Nephron (organoid): ENCODE measurements around the gene BOD1L1.

Experiments used
- H3K27ac Mint-ChIP-seq, 3 experiments: 2 replicates each; pipeline ENCODE4 v1.8.0; 2020; ENCODE audit warnings: mixed read lengths in 3 of 3, mild to moderate bottlenecking in 2 of 3, moderate library complexity in 1 of 3
- H3K27me3 Mint-ChIP-seq: 2 replicates; pipeline ENCODE4 v1.8.0; 2021; ENCODE audit warnings: low read depth, mild to moderate bottlenecking, moderate library complexity, mixed read lengths
- H3K36me3 Mint-ChIP-seq: 2 replicates; pipeline ENCODE4 v1.8.0; 2020; ENCODE audit warnings: low read depth, mixed read lengths
- H3K4me1 Mint-ChIP-seq: 2 replicates; pipeline ENCODE4 v1.8.0; 2020; ENCODE audit warnings: mixed read lengths
- H3K4me3 Mint-ChIP-seq, 3 experiments: 2 replicates each; pipeline ENCODE4 v1.8.0; 2020; ENCODE audit warnings: mild to moderate bottlenecking in 3 of 3, mixed read lengths in 3 of 3, moderate library complexity in 2 of 3
- H3K9me3 Mint-ChIP-seq: 2 replicates; pipeline ENCODE4 v1.8.0; 2020; ENCODE audit warnings: mixed read lengths
- TF ChIP-seq, protein P1 (sequence below), 3 experiments: fragments of 200-600 bp; sonication (generic); IDR thresholded peaks; one replicate each; pipeline ENCODE4 v1.5.0; 2021; ENCODE audit warnings: antibody characterized with exemption in 3 of 3; ENCODE audit not compliant: unreplicated experiment in 3 of 3

The BOD1L1 gene

DNA sequence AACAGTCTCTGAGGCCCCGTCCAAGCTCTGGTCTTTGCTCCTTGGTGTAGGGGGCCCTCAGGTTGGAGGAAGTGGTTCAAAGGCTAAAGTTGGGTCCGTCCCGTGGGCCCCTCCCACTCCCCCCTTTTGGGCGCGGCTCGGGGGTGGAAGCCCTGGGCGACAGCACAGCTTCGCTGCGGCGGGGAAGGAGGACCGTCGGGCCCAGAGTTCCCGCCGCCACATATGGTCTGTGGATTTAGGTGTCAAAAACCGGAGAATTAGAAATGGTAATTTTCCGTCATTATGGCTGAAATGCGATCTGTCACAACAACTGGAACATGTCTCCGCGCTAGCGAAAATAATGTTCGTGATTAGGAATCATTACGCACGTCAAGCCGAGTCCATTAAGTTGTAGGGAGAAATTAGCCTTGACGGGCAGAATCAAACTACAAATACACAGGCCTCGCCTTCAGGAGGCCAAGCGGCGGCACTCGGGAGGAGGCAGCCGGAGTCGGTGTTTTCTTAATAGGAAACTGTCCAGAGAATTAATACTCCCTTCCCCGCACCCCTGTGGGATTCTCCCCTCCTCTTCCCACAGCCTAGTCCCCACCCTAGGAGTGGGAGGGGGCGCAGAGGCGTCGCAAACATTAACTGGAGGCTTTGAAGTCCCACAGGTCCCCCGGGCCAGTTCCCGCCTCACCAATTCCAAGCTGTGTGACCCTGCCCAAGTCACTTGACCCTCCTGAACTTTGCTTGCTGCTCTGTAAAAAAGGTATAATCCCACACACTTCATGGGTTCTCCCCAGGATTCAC, 98.2 kb downstream of the BOD1L1 start:
- H3K27me3 Mint-ChIP-seq: peaks cover 100% of the 10 kb centered on the region
- no peak overlapping the region for H3K4me3 Mint-ChIP-seq
- H3K9me3 Mint-ChIP-seq: peaks cover 10% of the 10 kb centered on the region
- no peaks in the 10 kb centered on the region for H3K36me3 Mint-ChIP-seq
- H3K4me1 Mint-ChIP-seq: peaks cover 6% of the 10 kb centered on the region
- H3K27ac Mint-ChIP-seq: no peak overlapping the region
- TF ChIP-seq, protein P1, sequence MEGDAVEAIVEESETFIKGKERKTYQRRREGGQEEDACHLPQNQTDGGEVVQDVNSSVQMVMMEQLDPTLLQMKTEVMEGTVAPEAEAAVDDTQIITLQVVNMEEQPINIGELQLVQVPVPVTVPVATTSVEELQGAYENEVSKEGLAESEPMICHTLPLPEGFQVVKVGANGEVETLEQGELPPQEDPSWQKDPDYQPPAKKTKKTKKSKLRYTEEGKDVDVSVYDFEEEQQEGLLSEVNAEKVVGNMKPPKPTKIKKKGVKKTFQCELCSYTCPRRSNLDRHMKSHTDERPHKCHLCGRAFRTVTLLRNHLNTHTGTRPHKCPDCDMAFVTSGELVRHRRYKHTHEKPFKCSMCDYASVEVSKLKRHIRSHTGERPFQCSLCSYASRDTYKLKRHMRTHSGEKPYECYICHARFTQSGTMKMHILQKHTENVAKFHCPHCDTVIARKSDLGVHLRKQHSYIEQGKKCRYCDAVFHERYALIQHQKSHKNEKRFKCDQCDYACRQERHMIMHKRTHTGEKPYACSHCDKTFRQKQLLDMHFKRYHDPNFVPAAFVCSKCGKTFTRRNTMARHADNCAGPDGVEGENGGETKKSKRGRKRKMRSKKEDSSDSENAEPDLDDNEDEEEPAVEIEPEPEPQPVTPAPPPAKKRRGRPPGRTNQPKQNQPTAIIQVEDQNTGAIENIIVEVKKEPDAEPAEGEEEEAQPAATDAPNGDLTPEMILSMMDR (IDR thresholded peaks at IDR 0.05; ENCODE audit: unreplicated experiment in 3 of 3): no peak

DNA sequence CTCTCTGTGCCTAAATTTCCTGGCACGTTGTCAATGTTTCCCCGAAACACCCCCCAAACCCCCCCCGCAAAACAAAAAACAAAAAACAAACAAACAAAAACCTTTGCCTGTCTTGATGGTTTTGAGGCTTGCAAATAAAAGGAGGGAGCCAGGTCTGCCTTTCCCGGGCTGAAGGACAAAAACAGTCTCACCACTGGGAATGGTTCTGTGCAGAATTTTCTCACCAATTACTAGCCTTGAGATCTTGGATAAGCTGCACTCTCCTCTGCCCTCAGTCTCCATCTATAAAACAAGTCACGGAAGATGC, 98.8 kb downstream of the BOD1L1 start:
- no peak overlapping the region for H3K27ac Mint-ChIP-seq
- H3K4me1 Mint-ChIP-seq: peaks cover 6% of the 10 kb centered on the region
- no peaks in the 10 kb centered on the region for H3K36me3 Mint-ChIP-seq
- TF ChIP-seq, protein P1 (IDR thresholded peaks at IDR 0.05; ENCODE audit: unreplicated experiment in 3 of 3): no peak
- H3K27me3 Mint-ChIP-seq: peaks cover 100% of the 10 kb centered on the region
- H3K4me3 Mint-ChIP-seq: no peak overlapping the region
- H3K9me3 Mint-ChIP-seq: peaks cover 14% of the 10 kb centered on the region

DNA sequence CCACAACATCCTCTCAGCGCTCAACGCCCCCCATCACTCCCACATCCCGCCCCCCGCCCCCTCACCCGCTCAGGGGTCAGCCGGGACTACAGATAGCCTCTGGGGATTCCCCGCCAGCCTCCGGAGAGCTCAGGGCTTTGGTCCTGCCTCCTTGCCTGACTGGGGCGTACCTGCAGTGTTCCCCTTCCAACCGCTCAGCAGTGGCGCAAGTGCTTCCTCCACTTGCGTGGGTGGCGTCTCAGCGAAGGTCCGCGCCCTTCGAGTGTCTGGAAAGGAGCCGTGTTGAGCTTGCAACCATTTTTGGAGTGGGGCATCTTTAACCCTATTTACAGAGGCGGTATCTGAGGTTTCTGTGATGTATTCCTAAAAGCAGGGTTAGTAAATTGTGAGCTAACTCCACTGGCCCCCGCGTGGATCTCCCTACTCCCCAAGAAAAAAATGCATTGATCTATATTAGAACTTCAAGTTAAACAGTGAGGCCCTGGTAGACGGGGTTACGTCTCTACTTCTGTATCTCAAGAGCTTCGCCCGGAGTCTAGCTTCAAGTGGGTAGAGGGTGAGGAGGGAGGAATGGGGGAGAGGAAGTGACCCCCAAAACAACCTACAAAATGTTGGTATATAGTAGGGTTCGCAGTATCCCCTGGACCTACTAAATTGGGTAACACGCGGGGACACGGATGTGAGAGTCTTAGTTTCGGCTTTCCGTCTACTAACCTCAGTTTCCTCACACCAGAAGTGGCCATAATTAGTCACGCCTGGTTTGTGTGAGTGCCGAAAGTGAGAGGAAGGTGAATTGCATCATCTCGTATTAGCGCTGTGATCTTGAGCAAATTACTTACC, 99.3 kb downstream of the BOD1L1 start:
- Mint-ChIP-seq H3K4me3 (no peak overlapping the region), H3K9me3 (peaks cover 17% of the 10 kb centered on the region), H3K4me1 (peaks cover 6% of the 10 kb centered on the region), H3K36me3 (no peaks in the 10 kb centered on the region), H3K27me3 (peaks cover 99% of the 10 kb centered on the region), H3K27ac (no peak overlapping the region)
- TF ChIP-seq, protein P1 (IDR thresholded peaks at IDR 0.05; ENCODE audit: unreplicated experiment in 3 of 3): no peak

DNA sequence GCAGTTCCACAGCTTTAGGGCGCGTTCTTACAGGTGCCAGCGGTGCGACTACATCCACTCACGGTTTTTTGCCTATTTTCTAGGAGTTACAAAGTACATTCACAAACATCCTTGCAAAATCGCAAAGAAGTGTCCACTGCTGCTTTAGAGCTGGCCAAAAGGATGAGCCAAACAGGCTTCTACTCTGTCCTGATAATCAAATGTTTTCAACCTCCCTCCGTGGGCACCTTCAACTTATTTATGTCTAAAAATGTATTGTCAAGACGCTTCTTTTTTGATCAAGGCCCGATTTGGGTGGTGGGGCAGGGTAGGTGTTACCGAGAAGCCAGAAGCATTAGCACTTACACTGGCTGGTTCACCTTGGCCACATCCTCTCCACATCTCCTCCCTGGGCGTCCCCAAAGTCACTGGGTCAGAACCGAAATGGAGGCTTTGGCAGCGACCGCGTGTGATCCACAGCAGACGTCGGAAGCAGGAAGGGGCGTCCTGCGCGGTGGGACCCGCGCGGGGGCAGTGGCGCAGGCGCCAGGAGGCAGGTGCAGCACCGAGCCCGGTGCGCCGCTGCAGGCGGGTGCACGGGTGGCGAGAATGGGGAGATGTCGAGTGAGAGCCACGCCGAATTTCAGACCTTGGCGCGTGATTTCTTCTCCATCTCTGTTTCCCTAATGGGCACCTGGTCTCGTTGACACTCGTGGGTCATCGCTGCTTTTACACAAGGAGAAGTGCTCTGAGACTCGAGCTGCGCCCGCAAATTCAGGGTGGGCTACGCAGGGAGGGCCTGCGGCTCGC, 100.1 kb downstream of the BOD1L1 start:
- Mint-ChIP-seq H3K4me1 (peaks cover 6% of the 10 kb centered on the region), H3K4me3 (no peak overlapping the region), H3K36me3 (no peaks in the 10 kb centered on the region), H3K27me3 (peaks cover 99% of the 10 kb centered on the region), H3K9me3 (peaks cover 21% of the 10 kb centered on the region), H3K27ac (no peak overlapping the region)
- TF ChIP-seq, protein P1 (IDR thresholded peaks at IDR 0.05; ENCODE audit: unreplicated experiment in 3 of 3): no peak

DNA sequence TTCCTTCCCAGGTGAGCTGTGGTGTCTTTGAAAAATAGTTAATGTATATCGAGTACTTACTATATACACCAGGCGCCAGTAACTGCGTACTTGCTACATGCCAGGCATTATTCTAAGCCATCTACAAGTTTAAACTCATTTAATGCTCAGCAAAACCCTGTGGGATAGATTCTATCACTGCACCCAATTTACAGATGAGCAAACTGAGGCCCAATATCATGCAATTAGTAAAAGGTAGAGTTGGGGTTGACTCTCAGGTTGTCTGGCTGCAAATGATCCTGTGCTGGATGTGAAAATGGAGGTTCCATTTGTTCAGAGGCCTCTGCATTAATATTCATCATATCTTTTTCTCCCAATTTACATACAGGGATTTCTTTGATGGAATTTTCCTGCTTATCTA, 100.9 kb downstream of the BOD1L1 start:
- TF ChIP-seq, protein P1 (IDR thresholded peaks at IDR 0.05; ENCODE audit: unreplicated experiment in 3 of 3): no peak
- peaks cover 99% of the 10 kb centered on the region for H3K27me3 Mint-ChIP-seq
- H3K4me3 Mint-ChIP-seq: no peak overlapping the region
- peaks cover 21% of the 10 kb centered on the region for H3K9me3 Mint-ChIP-seq
- H3K27ac Mint-ChIP-seq: no peak overlapping the region
- peaks cover 5% of the 10 kb centered on the region for H3K4me1 Mint-ChIP-seq
- H3K36me3 Mint-ChIP-seq: no peaks in the 10 kb centered on the region
